Stomach smooth muscle (tissue), 2 donors: ENCODE results near the gene PGK1.
A peak's percentile ranks its signal among the peaks of the same experiment; 100 is the strongest.
"Not testable (repeated sequence)": the region's sequence is repeated elsewhere in the genome, so short reads cannot be mapped to it uniquely, and the experiment has no call there.

Source experiments
- H3K27ac ChIP-seq: one replicate; pipeline ENCODE4 v1.7.0; 2013; ENCODE audit warnings: mild to moderate bottlenecking, low read length, inconsistent platforms
- H3K27me3 ChIP-seq, 2 donors: one replicate each; pipeline ENCODE4 v1.7.0; 2013; ENCODE audit warnings: low read length in 2 of 2; ENCODE audit not compliant: insufficient read depth in 2 of 2, control insufficient read depth in 1 of 2
- H3K36me3 ChIP-seq, 2 donors: one replicate each; pipeline ENCODE4 v1.7.0; 2013; ENCODE audit warnings: low read length in 2 of 2; ENCODE audit not compliant: control insufficient read depth in 2 of 2, insufficient read depth in 2 of 2
- H3K4me1 ChIP-seq: one replicate; pipeline ENCODE4 v1.7.0; 2013; ENCODE audit warnings: low read length; ENCODE audit not compliant: control insufficient read depth, insufficient read depth
- H3K4me3 ChIP-seq, 2 donors: one replicate each; pipeline ENCODE4 v1.7.0; 2013; ENCODE audit warnings: low read length in 2 of 2
- H3K9ac ChIP-seq, 2 donors: one replicate each; pipeline ENCODE4 v1.7.0; 2013; ENCODE audit warnings: low read length in 2 of 2, mild to moderate bottlenecking in 1 of 2
- H3K9me3 ChIP-seq, 2 donors: one replicate each; pipeline ENCODE4 v1.7.0; 2013; ENCODE audit warnings: low read length in 2 of 2; ENCODE audit not compliant: control insufficient read depth in 2 of 2
- donor health status: healthy.
- donor health status: Pancreatic carcinoma.

Gene PGK1

DNA sequence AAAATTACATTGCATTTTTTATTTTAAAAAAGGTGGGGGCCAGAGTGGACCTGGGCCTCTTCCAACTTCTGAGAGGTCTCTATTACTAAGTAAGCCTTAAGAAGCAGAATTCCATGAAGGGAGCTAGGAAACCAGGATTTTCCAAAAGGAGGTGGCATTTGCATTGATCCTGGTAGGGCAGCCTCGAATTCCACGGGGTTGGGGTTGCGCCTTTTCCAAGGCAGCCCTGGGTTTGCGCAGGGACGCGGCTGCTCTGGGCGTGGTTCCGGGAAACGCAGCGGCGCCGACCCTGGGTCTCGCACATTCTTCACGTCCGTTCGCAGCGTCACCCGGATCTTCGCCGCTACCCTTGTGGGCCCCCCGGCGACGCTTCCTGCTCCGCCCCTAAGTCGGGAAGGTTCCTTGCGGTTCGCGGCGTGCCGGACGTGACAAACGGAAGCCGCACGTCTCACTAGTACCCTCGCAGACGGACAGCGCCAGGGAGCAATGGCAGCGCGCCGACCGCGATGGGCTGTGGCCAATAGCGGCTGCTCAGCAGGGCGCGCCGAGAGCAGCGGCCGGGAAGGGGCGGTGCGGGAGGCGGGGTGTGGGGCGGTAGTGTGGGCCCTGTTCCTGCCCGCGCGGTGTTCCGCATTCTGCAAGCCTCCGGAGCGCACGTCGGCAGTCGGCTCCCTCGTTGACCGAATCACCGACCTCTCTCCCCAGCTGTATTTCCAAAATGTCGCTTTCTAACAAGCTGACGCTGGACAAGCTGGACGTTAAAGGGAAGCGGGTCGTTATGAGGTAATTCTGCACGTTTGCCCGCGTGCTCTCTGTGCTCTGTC, at the start of gene PGK1:
Gene PGK1, plus strand, starts transcription at position 626 of the 824 bp plus-strand sequence. Its CDS starts 93 bp downstream, at position 719.
- Histone ChIP-seq H3K27ac (peak within 1 kb of the TSS; percentile 93), H3K4me1 (peaks cover 17% of the 10 kb centered on the region), H3K27me3 (peaks cover 0 to 4% of the 10 kb centered on the region in 2 donors), H3K9me3 (no peaks in the 10 kb centered on the region), H3K9ac (peak within 1 kb of the TSS; percentile 93 to 98), H3K36me3 (no peaks in the 10 kb centered on the region), H3K4me3 (peak within 1 kb of the TSS; percentile 91 to 94)

DNA sequence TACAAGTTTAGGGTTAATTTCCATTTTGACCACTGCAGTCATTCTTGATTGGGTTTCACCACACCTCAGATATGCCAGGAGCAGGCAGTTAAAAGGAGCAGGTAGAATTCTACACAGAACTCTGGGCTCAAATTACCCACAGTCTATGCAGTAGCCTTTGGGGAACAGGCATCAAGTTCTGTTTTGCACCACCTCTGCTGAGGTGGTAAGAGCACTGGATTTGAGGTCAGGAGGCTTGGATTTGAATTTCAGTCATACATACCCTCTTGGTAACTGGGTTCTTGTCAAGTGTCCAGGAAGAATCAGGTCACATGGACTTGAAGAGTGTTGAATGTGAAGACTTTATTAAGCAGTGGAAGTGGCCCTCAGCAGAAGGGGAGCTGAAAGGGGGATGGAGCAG, 40.4 kb upstream of the PGK1 start:
- H3K4me1 ChIP-seq: no peaks in the 10 kb centered on the region
- no peak overlapping the region for H3K27ac ChIP-seq
- H3K4me3 ChIP-seq: no peak overlapping the region
- no peaks in the 10 kb centered on the region for H3K9me3 ChIP-seq
- H3K9ac ChIP-seq: no peak overlapping the region
- H3K36me3 ChIP-seq: no peaks in the 10 kb centered on the region
- H3K27me3 ChIP-seq: peaks cover 0 to 4% of the 10 kb centered on the region in 2 donors

GRCh38 chrX:78064152-78064551, 39.9 kb upstream of the PGK1 start:
- Histone ChIP-seq H3K27ac (no peak overlapping the region), H3K4me3 (no peak overlapping the region)

GRCh38 chrX:78064698-78065601, 39.1 kb upstream of the PGK1 start:
- H3K4me3 ChIP-seq, H3K27me3 ChIP-seq, H3K36me3 ChIP-seq, H3K4me1 ChIP-seq, H3K9me3 ChIP-seq, H3K9ac ChIP-seq, H3K27ac ChIP-seq: not testable (repeated sequence)

More at GRCh38 chrX:78064152-78064551, 39.9 kb upstream of the PGK1 start:
- Histone ChIP-seq H3K27me3 (peaks cover 0 to 4% of the 10 kb centered on the region in 2 donors), H3K4me1 (no peaks in the 10 kb centered on the region), H3K9me3 (no peaks in the 10 kb centered on the region), H3K9ac (no peak overlapping the region), H3K36me3 (no peaks in the 10 kb centered on the region)

- Histone ChIP-seq H3K27ac (no peak overlapping the region), H3K9ac (no peak overlapping the region), H3K4me1 (no peaks in the 10 kb centered on the region), H3K4me3 (no peak overlapping the region), H3K9me3 (no peaks in the 10 kb centered on the region), H3K36me3 (no peaks in the 10 kb centered on the region), H3K27me3 (peaks cover 0 to 4% of the 10 kb centered on the region in 2 donors)
These were observed 37.9 kb upstream of the PGK1 start for GRCh38 chrX:78066110-78066509.

DNA sequence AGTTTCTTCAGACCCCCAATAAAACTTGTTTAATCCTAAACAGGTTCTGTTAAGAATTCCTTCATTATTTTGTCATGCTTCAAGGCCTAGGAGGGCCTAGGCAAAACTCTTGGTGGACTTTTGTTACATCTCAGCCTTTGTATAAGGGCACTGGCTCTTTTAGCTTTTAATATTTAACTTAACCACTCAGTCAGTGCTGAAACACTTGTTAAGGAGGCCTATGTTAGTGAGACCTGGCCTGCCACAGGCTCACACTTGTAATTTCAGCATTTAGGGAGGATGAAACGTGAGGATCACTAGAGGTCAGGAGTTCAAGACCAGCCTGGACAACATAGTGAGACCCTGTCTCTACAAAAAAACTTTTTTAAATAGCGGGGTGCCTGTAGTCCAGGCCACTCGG, 32.7 kb upstream of the PGK1 start:
- H3K4me1 ChIP-seq: no peaks in the 10 kb centered on the region
- no peak overlapping the region for H3K9ac ChIP-seq
- no peaks in the 10 kb centered on the region for H3K36me3 ChIP-seq
- H3K4me3 ChIP-seq: no peak overlapping the region
- peaks cover 0 to 3% of the 10 kb centered on the region in 2 donors for H3K9me3 ChIP-seq
- H3K27me3 ChIP-seq: no peaks in the 10 kb centered on the region
- no peak overlapping the region for H3K27ac ChIP-seq

GRCh38 chrX:78073147-78074077, 30.6 kb upstream of the PGK1 start:
- H3K4me1 ChIP-seq, H3K27me3 ChIP-seq, H3K27ac ChIP-seq, H3K9ac ChIP-seq, H3K36me3 ChIP-seq, H3K9me3 ChIP-seq, H3K4me3 ChIP-seq: not testable (repeated sequence)

- H3K4me1 ChIP-seq: no peaks in the 10 kb centered on the region
- no peak overlapping the region for H3K9ac ChIP-seq
- no peaks in the 10 kb centered on the region for H3K27me3 ChIP-seq
- no peak overlapping the region for H3K27ac ChIP-seq
- no peak overlapping the region for H3K4me3 ChIP-seq
- H3K36me3 ChIP-seq: no peaks in the 10 kb centered on the region
- H3K9me3 ChIP-seq: peaks cover 0 to 3% of the 10 kb centered on the region in 2 donors
These were observed 30.0 kb upstream of the PGK1 start for GRCh38 chrX:78074088-78074487.

GRCh38 chrX:78075787-78076389, 28.2 kb upstream of the PGK1 start:
- Histone ChIP-seq H3K9ac (no peak overlapping the region), H3K27me3 (no peaks in the 10 kb centered on the region), H3K4me1 (no peaks in the 10 kb centered on the region), H3K4me3 (no peak overlapping the region), H3K36me3 (no peaks in the 10 kb centered on the region), H3K9me3 (peaks cover 0 to 3% of the 10 kb centered on the region in 2 donors), H3K27ac (no peak overlapping the region)

DNA sequence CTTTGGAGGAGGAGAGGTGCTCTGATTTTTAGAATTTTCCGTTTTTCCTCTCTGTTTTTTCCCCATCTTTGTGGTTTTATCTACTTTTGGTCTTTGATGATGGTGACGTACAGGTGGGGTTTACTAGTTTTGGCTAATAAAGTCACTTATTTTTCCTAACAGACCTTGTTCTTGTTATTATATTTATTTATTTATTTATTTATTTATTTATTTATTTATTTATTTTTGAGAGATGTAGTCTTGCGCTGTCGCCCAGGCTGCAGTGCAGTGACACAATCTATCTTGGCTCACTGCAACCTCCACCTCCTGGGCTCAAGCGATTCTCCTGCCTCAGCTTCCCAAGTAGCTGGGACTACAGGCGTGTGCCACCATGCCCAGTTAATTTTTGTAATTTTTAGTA, 22.6 kb upstream of the PGK1 start:
- H3K9me3 ChIP-seq, H3K4me3 ChIP-seq, H3K27ac ChIP-seq, H3K4me1 ChIP-seq, H3K9ac ChIP-seq, H3K36me3 ChIP-seq, H3K27me3 ChIP-seq: not testable (repeated sequence)
